OCI-LY1 (cell line): ENCODE data around the gene TRPC1.

ENCODE experiments used
- H2AFZ ChIP-seq: fragments of 200-600 bp; sonication (generic), shearing (Covaris generic); 2 replicates; pipeline ENCODE4 v1.6.0; 2014; ENCODE audit warnings: antibody characterized with exemption, mild to moderate bottlenecking, low read length
- H3F3A ChIP-seq: fragments of 200-600 bp; sonication (generic), shearing (Covaris generic); 2 replicates; pipeline ENCODE4 v1.6.0; 2014; ENCODE audit warnings: mild to moderate bottlenecking, antibody characterized with exemption, low read length, moderate library complexity; ENCODE audit not compliant: insufficient read depth
- H3K27ac ChIP-seq: fragments of 200-600 bp; sonication (generic); 2 replicates; pipeline ENCODE4 v1.5.1; 2014; ENCODE audit warnings: low read length, mixed run types, mild to moderate bottlenecking, low read depth; ENCODE audit not compliant: poor library complexity, severe bottlenecking
- H3K27me3 ChIP-seq: fragments of 200-600 bp; sonication (generic); 2 replicates; pipeline ENCODE4 v1.6.0; 2014; ENCODE audit warnings: antibody characterized with exemption, mild to moderate bottlenecking, low read length, moderate library complexity; ENCODE audit not compliant: insufficient read depth
- H3K36me3 ChIP-seq: fragments of 200-600 bp; sonication (generic); 2 replicates; pipeline ENCODE4 v1.6.1; 2014; ENCODE audit warnings: mild to moderate bottlenecking, antibody characterized with exemption, low read length, moderate library complexity, mixed read lengths; ENCODE audit not compliant: insufficient read depth
- H3K4me1 ChIP-seq: fragments of 200-600 bp; sonication (generic); 2 replicates; pipeline ENCODE4 v1.5.1; 2014; ENCODE audit warnings: mild to moderate bottlenecking, low read length, moderate library complexity; ENCODE audit not compliant: insufficient read depth, severe bottlenecking
- H3K4me2 ChIP-seq: fragments of 200-600 bp; sonication (generic), shearing (Covaris generic); 2 replicates; pipeline ENCODE4 v1.6.1; 2014; ENCODE audit warnings: low read length
- H3K4me3 ChIP-seq: fragments of 200-600 bp; sonication (generic); 2 replicates; pipeline ENCODE4 v1.5.1; 2014; ENCODE audit warnings: low read length, low read depth, mild to moderate bottlenecking, mixed read lengths; ENCODE audit not compliant: poor library complexity, severe bottlenecking
- H3K79me2 ChIP-seq: fragments of 200-600 bp; shearing (Covaris generic); 2 replicates; pipeline ENCODE4 v1.6.1; 2016; ENCODE audit warnings: mixed run types, low read length, mixed read lengths; ENCODE audit not compliant: insufficient read depth
- H3K9ac ChIP-seq: fragments of 200-600 bp; sonication (generic), shearing (Covaris generic); 2 replicates; pipeline ENCODE4 v1.6.1; 2014; ENCODE audit warnings: mild to moderate bottlenecking, low read length, mixed read lengths
- H3K9me2 ChIP-seq: fragments of 200-600 bp; sonication (generic), shearing (Covaris generic); 2 replicates; pipeline ENCODE4 v1.6.1; 2014; ENCODE audit warnings: low read depth, mild to moderate bottlenecking, low read length, mixed read lengths
- H3K9me3 ChIP-seq: fragments of 200-600 bp; shearing (Covaris generic); 2 replicates; pipeline ENCODE4 v1.6.1; 2014; ENCODE audit warnings: low read length, mixed read lengths
- H4K20me1 ChIP-seq: fragments of 200-600 bp; sonication (generic), shearing (Covaris generic); 2 replicates; pipeline ENCODE4 v1.6.0; 2016; ENCODE audit warnings: mild to moderate bottlenecking, low read length; ENCODE audit not compliant: insufficient read depth
- CTCF ChIP-seq: fragments of 200-600 bp; sonication (generic), shearing (Covaris generic); IDR thresholded peaks from 2 replicates; pipeline ENCODE4 v1.5.1; 2017; ENCODE audit warnings: mild to moderate bottlenecking, antibody characterized with exemption, low read length, moderate library complexity, mixed read lengths
- EZH2 ChIP-seq: fragments of 200-600 bp; sonication (generic), shearing (Covaris generic); IDR thresholded peaks from 2 replicates; pipeline ENCODE4 v1.8.0; 2017; ENCODE audit warnings: borderline replicate concordance, mixed run types, mild to moderate bottlenecking, antibody characterized with exemption, low read length, moderate library complexity, mixed read lengths

TRPC1 gene

GRCh38 chr3:142778541-142778940 lies 54.7 kb downstream of the TRPC1 start:
- Histone ChIP-seq H3K9me2 (no peaks in the 10 kb centered on the region), H3F3A (no peaks in the 10 kb centered on the region), H3K4me3 (no peak overlapping the region), H3K36me3 (no peaks in the 10 kb centered on the region), H3K79me2 (no peaks in the 10 kb centered on the region), H3K4me2 (no peak overlapping the region), H3K27ac (no peak overlapping the region), H3K9me3 (no peaks in the 10 kb centered on the region), H3K27me3 (no peaks in the 10 kb centered on the region), H3K4me1 (no peaks in the 10 kb centered on the region), H4K20me1 (0 out of 2 replicates have a peak, but pooled peaks cover 3% of the 10 kb centered on the region), H2AFZ (no peak overlapping the region), H3K9ac (no peak overlapping the region)
- TF ChIP-seq CTCF = no peak

- H3K9me2 ChIP-seq = no peaks in the 10 kb centered on the region
- no peak overlapping the region for H3K27ac ChIP-seq
- no peaks in the 10 kb centered on the region for H3K36me3 ChIP-seq
- no peaks in the 10 kb centered on the region for H3K4me1 ChIP-seq
- H3K4me3 ChIP-seq = no peak overlapping the region
- no peaks in the 10 kb centered on the region for H3K79me2 ChIP-seq
- H4K20me1 ChIP-seq = 0 out of 2 replicates have a peak, but pooled peaks cover 3% of the 10 kb centered on the region
- H3K27me3 ChIP-seq = no peaks in the 10 kb centered on the region
- no peaks in the 10 kb centered on the region for H3K9me3 ChIP-seq
- no peaks in the 10 kb centered on the region for H3F3A ChIP-seq
- H2AFZ ChIP-seq = no peak overlapping the region
- H3K4me2 ChIP-seq = no peak overlapping the region
- TF ChIP-seq CTCF = no peak
- no peak for TF ChIP-seq EZH2
- H3K9ac ChIP-seq = no peak overlapping the region
Observed at GRCh38 chr3:142779591-142779990, 55.8 kb downstream of the TRPC1 start.

- Histone ChIP-seq H3K9me3 (no peaks in the 10 kb centered on the region), H4K20me1 (0 out of 2 replicates have a peak, but pooled peaks cover 3% of the 10 kb centered on the region), H2AFZ (no peak overlapping the region), H3K9me2 (no peaks in the 10 kb centered on the region), H3K27ac (no peak overlapping the region), H3K9ac (no peak overlapping the region), H3K36me3 (no peaks in the 10 kb centered on the region), H3K79me2 (no peaks in the 10 kb centered on the region), H3K27me3 (no peaks in the 10 kb centered on the region), H3K4me1 (no peaks in the 10 kb centered on the region), H3K4me3 (no peak overlapping the region), H3K4me2 (no peak overlapping the region), H3F3A (no peaks in the 10 kb centered on the region)
- TF ChIP-seq CTCF (no peak), EZH2 (no peak)
Observed at GRCh38 chr3:142782616-142783015, 58.8 kb downstream of the TRPC1 start.
